Stimulated activated CD4-positive, alpha-beta T cell treated with anti-CD3 and anti-CD28 coated beads, Interleukin-15, amount 100 ng/mL, for 48 hours (primary cell): ENCODE data around the gene TUSC7.

Experiments used
- DNase-seq, 2 donors: peaks; one replicate each; pipeline ENCODE4 v3.0.0-alpha.2; 2020; ENCODE audit warnings: low read depth in 2 of 2

Gene TUSC7

GRCh38 chr3:116709479-116709878 is at the start of gene TUSC7:
TSS of gene TUSC7 (plus strand) at chr3:116709779.
- no peak for DNase-seq

GRCh38 chr3:116661196-116661595 is 48.4 kb upstream of the TUSC7 start:
- DNase-seq: no peak

- DNase-seq: no peak
Observed at GRCh38 chr3:116663161-116664110, 46.1 kb upstream of the TUSC7 start.

GRCh38 chr3:116667324-116667723 is 42.3 kb upstream of the TUSC7 start:
- DNase-seq: no peak

GRCh38 chr3:116667791-116668190 is 41.8 kb upstream of the TUSC7 start:
- DNase-seq: no peak

GRCh38 chr3:116669576-116669975 is 40.0 kb upstream of the TUSC7 start:
- DNase-seq: no peak

GRCh38 chr3:116671151-116671550 is 38.4 kb upstream of the TUSC7 start:
- no peak for DNase-seq

GRCh38 chr3:116678853-116679252 is 30.7 kb upstream of the TUSC7 start:
- DNase-seq: no peak

- no peak for DNase-seq
Observed at GRCh38 chr3:116691041-116691440, 18.5 kb upstream of the TUSC7 start.

- DNase-seq: no peak
Observed at GRCh38 chr3:116701070-116701469, 8.5 kb upstream of the TUSC7 start.

- no peak for DNase-seq
Observed at GRCh38 chr3:116702334-116702733, 7.2 kb upstream of the TUSC7 start.

GRCh38 chr3:116707531-116707930 is 2.0 kb upstream of the TUSC7 start:
- DNase-seq: no peak

- no peak for DNase-seq
Observed at GRCh38 chr3:116716490-116716889, 6.9 kb downstream of the TUSC7 start.

- DNase-seq: no peak
Observed at GRCh38 chr3:116717566-116717965, 8.0 kb downstream of the TUSC7 start.

GRCh38 chr3:116728454-116728853 is 18.9 kb downstream of the TUSC7 start:
- DNase-seq: no peak

- DNase-seq: no peak
Observed at GRCh38 chr3:116734243-116734642, 24.7 kb downstream of the TUSC7 start.

- DNase-seq: no peak
Observed at GRCh38 chr3:116739678-116740077, 30.1 kb downstream of the TUSC7 start.

GRCh38 chr3:116740293-116740692 is 30.7 kb downstream of the TUSC7 start:
- no peak for DNase-seq

GRCh38 chr3:116741467-116741866 is 31.9 kb downstream of the TUSC7 start:
- DNase-seq: no peak

- DNase-seq: no peak
Observed at GRCh38 chr3:116743062-116743461, 33.5 kb downstream of the TUSC7 start.

GRCh38 chr3:116749388-116749787 is 39.8 kb downstream of the TUSC7 start:
- DNase-seq: no peak

- no peak for DNase-seq
Observed at GRCh38 chr3:116757315-116757714, 47.7 kb downstream of the TUSC7 start.

- no peak for DNase-seq
Observed at GRCh38 chr3:116759316-116759715, 49.7 kb downstream of the TUSC7 start.
